Astrocyte of the cerebellum (primary cell): Measurements from ENCODE around the gene MAEA.

Source experiments
- DNase-seq: peaks from one replicate; pipeline ENCODE4 v3.0.0-alpha.2; 2011; ENCODE audit warnings: low read depth
- H3K4me3 ChIP-seq: 2 replicates; pipeline ENCODE4 v1.5.1; 2011; ENCODE audit warnings: mild to moderate bottlenecking, low read depth, low read length, moderate library complexity
- CTCF ChIP-seq: IDR thresholded peaks from 2 replicates; pipeline ENCODE4 v1.5.1; 2012; ENCODE audit warnings: low read length, low read depth, moderate library complexity, mild to moderate bottlenecking; ENCODE audit errors: missing control alignments
- in situ Hi-C: cut with HindIII; loops from 2 replicates; pipeline ENCODE4 v1.10.0; 2017; ENCODE audit warnings: low sequenced_read_pairs

MAEA gene

GRCh38 chr4:1277667-1278665 lies 11.7 kb upstream of the MAEA start:
- H3K4me3 ChIP-seq = no peak overlapping the region
- no peak for DNase-seq
- peak; percentile 12 for TF ChIP-seq CTCF
- in situ Hi-C loops = no loop called here

- no peak for DNase-seq
These were observed 10.4 kb upstream of the MAEA start for GRCh38 chr4:1279253-1279652.

GRCh38 chr4:1283711-1284110 lies 6.0 kb upstream of the MAEA start:
- no peak for DNase-seq
- TF ChIP-seq CTCF = no peak
- H3K4me3 ChIP-seq = no peak overlapping the region
- in situ Hi-C loops = no loop called here

More at GRCh38 chr4:1279253-1279652, 10.4 kb upstream of the MAEA start:
- no peak overlapping the region for H3K4me3 ChIP-seq
- no peak for TF ChIP-seq CTCF
- in situ Hi-C loops = no loop called here

GRCh38 chr4:1285151-1285789 lies 4.4 kb upstream of the MAEA start:
- in situ Hi-C loops = no loop called here
- no peak for TF ChIP-seq CTCF
- no peak for DNase-seq
- no peak overlapping the region for H3K4me3 ChIP-seq

GRCh38 chr4:1285790-1286553 lies 3.7 kb upstream of the MAEA start:
- in situ Hi-C loops = no loop called here
- no peak for DNase-seq
- no peak for TF ChIP-seq CTCF
- no peak overlapping the region for H3K4me3 ChIP-seq

- DNase-seq = no peak
- TF ChIP-seq CTCF = no peak
- H3K4me3 ChIP-seq = peak overlapping the region; percentile 86
- in situ Hi-C loops = no loop called here
These were observed 905 bp upstream of the MAEA start for GRCh38 chr4:1288786-1289185.
